GM18907 (cell line): ENCODE measurements around the gene TNK2.
A peak's percentile ranks its signal among the peaks of the same experiment; 100 is the strongest.

Source experiments
- ATAC-seq: cut with Tn5 transposase; IDR thresholded peaks from one replicate; pipeline ENCODE4 v1.9.1; 2021; ENCODE audit warnings: mild to moderate bottlenecking, moderate library complexity; ENCODE audit not compliant: unreplicated experiment

The TNK2 gene

GRCh38 chr3:195900436-195901355 is 7.7 kb downstream of the TNK2 start:
- peak; percentile 57 for ATAC-seq

- no peak for ATAC-seq
Measured at GRCh38 chr3:195899701-195900435, 8.5 kb downstream of the TNK2 start.

- ATAC-seq: no peak
Measured at GRCh38 chr3:195897853-195898415, 10.4 kb downstream of the TNK2 start.

- ATAC-seq: no peak
Measured at GRCh38 chr3:195897081-195897852, 11.1 kb downstream of the TNK2 start.

- ATAC-seq: no peak
Measured at GRCh38 chr3:195896361-195897080, 11.8 kb downstream of the TNK2 start.

DNA sequence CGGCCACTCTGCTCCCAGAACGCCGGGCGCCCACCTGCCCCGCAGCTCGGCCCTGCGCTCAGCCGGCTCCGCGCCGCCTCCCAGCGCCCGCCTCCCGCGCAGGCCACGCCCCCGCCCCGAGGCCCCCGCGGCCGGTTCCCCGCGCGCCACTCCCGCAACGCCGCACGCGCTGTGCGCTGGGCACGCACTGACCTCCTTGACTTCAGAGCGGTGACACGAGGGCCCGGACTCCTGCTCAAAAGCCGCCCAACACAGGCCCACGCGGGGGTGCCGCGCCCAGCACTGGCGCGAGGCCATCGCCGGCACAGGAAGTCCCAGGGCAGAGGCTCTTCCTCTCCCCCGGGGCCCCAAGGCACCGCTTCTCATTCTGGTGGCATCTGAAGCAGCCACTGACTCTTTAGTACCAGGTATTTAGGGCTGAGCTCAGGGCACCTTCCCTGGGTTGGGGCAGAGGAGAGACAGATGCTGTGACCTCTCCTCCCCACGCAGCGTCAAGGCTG is 12.4 kb downstream of the TNK2 start:
- peak; percentile 43 for ATAC-seq

DNA sequence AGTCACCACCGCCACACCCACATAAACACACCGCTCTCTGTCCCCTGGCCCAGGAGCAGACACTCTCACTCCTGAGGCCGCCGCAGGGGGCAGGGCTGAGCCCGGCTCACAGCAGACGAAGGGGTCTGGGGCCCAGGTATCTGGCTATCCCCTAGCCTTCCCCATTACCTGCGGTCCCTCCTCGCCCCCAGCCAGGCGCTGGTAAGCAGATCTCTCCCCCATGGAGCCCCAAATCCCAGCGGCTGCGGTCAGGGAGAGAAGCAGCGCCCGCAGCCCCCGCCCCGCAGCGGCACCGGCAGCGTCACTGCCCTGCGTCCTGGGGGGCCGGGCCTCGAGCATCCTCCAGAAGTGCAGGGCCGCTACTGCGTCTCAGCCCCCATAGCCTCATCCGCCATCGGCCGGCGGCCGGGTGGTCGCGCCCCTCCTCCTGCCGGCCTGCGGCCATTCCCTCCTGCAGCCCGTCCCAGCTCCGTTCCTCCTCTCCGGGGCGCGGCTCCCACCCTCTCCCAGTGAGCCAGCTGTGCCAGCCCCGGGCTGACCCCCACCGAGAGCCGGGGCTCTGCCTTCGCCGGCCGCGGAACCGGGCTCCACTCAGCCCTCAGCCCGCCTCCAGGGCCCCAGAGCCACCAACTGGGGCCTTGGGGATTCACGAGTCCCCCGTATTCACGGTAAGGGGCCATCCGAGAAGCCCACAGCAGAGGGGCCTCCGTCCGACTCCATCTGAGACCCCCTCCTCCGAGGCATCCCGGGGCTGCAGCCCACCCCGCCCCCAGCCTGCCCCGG is 13.1 kb downstream of the TNK2 start:
- peak; percentile 66 for ATAC-seq

GRCh38 chr3:195893916-195894465 is 14.4 kb downstream of the TNK2 start:
- ATAC-seq: no peak

DNA sequence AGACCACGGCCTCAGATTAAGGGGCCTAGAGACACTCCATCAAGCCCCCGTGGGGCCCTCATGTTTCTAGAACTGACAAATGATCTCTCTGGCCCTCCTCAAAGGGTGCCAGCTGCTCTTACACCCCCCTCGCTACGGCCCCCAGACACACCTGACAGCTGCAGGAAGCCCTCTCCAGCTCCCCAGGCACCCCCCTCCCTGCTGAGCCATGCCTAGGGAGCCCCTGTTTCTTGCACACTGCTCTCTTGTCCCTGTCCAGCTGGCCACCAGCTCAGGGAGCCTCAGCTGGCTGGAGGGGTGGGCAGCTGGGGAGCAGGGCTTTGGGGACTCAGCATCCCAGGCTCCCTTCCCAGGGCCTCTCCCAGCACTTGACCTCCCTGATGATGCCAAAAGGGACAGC is 14.8 kb downstream of the TNK2 start:
- no peak for ATAC-seq

DNA sequence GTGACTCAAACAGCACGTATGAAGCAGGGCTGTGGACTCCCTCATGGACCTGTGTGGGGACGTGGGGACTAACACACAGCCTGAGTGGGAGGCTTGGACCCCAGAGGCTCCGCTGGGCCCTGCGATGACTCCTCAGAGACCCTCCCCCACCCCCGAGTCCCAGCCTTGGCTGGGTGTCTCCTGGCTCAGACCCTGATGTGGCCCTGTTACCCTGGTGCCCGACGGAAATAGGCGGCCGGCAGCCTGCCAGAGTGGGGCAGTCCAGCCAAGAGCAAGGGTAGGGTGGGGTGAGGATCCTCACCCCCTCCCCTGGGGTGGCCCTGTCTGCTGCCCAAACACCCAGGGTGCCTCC is 15.3 kb downstream of the TNK2 start:
- no peak for ATAC-seq

GRCh38 chr3:195892105-195893043 is 16.0 kb downstream of the TNK2 start:
- no peak for ATAC-seq

- no peak for ATAC-seq
Measured at GRCh38 chr3:195891431-195892104, 16.8 kb downstream of the TNK2 start.

DNA sequence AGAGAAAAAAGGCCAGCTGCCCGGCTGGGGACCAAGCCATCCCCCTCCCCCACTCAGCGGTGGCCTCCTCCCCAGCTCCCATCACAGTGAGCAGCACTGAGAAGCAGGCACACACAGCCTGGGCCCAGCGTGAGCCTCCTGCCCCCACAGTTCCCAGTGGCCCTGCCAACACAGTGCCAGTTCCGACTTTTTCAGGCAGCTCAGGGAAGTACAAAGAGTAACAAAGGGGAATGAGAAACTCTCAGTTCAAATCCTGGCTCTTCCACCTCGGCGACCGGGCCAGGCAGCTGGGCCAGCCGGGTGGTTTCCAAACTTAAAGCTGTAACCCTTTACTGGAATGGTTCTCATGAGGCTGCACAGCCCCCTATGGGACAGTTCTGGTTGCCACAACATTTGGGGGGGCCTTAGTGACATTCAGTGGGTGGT is 18.5 kb downstream of the TNK2 start:
- ATAC-seq: no peak

GRCh38 chr3:195888981-195889869 is 19.1 kb downstream of the TNK2 start:
- no peak for ATAC-seq

- no peak for ATAC-seq
Measured at GRCh38 chr3:195888311-195888761, 20.0 kb downstream of the TNK2 start.

- no peak for ATAC-seq
Measured at GRCh38 chr3:195887670-195888069, 20.7 kb downstream of the TNK2 start.
